Ureter (tissue), 1 donor: Measurements from ENCODE around the gene PLCB4. TPM values are rescaled to one million over a fixed set of nuclear protein-coding genes. Genes with fewer than 3 reads are reported as not detected.

Experiments used
- DNase-seq: peaks from one replicate; pipeline ENCODE4 v3.0.0-alpha.2; 2020; ENCODE audit warnings: low spot score
- total RNA-seq: library from RNA; stranded (reverse); gene quantifications from one replicate; pipeline ENCODE4 v1.2.4, GENCODE V29; 2023
- donor health status: DM: yes; HTN: yes; CAD: no.

PLCB4 gene
- total RNA-seq, 1 donor from 2014 or later = 22.9 TPM

DNA sequence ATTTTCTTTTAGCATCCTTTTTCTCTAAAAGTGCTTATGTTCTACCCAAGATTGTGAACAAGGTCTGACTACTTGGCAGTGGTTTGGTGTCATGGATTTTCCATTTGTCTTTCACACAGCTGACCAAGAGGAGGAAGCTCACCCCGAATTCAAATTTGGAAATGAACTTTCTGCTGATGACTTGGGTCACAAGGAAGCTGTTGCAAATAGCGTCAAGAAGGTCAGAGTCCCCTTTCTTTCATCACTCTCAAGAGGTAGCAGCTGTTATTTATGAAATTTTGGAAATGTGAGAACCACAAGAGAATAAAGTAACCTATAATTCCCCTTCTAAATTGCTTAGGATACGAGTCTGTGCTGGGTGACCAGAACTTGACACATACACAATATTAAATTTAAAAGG is 332.5 kb downstream of the PLCB4 start:
- no peak for DNase-seq

DNA sequence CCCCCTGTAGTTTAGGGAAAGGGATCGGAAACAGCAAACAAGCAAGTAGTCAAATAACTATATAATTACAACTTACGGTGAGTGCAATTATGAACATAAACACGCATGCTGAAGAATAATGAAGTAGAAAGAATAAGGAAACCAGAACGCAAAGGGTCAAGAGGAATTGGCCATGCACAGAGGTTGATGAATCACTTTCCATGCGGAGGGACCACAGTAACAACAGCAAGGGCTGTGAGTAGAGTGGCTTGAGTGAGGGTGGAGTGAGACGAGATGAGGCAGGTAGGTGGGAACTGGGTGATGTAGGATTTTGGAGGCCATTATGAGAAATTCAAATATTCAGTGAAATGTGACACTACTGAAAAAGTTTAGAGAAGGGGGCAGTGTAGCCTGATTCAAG is 333.3 kb downstream of the PLCB4 start:
- DNase-seq = no peak

DNA sequence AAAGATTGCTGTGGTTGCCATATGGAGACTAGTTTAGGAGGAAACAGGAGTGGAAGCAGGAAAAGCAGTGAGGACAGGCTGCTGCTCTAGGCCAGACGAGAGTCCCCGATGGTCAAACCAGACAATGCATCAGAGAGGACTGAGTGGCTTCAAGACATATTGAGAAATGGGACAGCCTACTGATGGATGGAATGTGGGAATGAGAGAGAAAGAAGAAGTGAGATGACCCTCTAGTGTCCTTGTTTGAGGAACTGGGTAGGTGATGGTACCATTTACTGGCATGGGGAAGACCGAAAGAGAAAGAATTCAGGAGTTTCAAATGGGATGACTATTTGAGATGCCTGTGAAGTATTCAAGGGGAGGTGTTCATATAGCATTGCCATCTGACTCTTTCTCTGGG is 333.7 kb downstream of the PLCB4 start:
- DNase-seq = no peak

DNA sequence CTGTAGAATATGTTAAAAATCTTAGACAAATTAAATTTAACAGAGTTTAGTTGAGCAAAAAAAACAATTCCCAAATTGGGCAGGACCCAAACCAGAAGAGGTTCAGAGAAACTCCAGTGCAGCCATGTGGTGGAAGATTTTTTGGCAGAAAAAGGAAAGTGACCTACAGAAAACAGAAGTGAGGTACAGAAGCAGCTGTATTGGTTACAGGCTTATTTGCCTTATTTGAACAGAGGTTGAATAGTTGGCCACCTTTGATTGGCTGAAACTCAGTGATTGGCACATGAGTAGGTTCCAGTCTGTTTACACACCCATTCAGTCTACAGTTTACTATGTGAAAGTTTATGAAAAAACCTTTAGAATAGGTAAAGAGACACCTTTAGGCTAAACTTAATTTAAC is 334.6 kb downstream of the PLCB4 start:
- no peak for DNase-seq

DNA sequence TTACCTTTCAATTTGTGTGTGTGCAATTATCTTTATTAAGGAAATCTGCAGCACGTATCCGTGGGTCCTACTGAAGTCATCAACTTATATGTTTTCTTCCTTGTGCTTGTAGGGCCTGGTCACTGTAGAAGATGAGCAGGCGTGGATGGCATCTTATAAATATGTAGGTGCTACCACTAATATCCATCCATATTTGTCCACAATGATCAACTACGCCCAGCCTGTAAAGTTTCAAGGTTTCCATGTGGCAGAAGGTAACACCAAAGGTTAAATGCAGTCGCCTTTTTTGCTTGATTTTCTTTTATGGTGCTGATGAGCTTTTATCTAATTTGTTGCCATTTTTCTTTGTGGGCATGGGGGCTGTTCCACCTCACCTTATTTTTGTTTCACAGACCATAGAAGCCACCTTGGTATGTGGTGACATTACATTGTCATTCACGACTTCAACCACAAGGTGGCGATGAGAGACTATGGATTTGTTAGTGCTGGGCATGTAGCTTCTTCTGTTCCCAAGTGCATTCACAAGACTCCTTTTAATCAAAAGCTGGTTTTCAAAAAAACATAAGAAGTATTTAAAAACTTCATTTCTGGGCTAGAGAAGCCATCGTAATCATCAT is 339.0 kb downstream of the PLCB4 start:
- peak; percentile 67 for DNase-seq

DNA sequence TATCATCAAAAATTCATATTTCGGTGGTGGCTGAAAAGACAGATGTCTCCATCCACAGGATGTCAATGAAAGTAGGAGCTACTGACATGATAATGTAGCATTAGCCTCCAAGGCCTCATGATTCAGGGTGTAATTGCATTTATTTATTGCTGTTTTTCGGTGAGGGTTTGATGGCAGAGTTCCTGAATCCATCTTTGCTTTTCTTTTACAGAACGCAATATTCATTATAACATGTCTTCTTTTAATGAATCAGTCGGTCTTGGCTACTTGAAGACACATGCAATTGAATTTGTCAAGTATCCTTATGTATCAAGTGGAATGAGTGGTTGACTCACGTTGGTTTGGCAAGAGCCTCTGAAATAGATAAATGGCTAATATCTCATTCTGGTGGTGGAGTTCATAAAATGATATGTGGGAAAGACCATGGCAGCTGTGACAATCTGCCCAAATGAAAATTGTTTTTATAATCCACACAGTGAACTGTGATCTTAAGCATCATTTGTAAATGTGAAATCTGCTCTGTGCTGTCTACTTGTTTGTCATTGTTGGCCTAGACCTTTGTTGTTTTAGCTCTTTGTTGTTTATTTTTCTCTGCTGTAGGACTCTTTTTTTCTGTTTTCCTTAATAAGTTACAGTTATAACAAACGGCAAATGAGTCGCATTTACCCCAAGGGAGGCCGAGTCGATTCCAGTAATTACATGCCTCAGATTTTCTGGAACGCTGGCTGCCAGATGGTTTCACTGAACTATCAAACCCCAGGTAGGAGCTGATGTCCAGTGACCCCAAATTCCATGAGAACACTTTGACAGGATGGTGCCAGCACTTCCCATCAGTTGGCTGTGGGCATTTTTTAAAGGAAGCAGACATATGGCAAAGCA is 339.8 kb downstream of the PLCB4 start:
- no peak for DNase-seq

DNA sequence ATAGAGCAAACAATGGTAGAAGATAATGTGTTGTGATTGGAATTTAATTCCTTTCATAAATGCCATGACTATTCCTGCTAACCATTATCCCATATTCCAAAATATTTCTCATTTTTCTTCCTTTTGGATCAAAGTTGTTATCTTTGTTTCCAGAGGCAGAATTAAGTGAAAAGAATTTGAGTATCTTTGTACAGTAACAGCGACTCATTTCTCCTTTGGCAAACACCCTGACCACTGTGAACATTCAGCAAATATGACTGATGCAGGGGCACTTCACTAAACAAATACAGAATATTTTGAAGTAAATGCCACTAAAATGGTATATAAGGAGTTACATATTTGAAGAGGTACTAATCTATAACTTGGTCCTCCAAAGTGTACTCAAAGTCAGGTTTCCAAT is 340.5 kb downstream of the PLCB4 start:
- DNase-seq = no peak

DNA sequence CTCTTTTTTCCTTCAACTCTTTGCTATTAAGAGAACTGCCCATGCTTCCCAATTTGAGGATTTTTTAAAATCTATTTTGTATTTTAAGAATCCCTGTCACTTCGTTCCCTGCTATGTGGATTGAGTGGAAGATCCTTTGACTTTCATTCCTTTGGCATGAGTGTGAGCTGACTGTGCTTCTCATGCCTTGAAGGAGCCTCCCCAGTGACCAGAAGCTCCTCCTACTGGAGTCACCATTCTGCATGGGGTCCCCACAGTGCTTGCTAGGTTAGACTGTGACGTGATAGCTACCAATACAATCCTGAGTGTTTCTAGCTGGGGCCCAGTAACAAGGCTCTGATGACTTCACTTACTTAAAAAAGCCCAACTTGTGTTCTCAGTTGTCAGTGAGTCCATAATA is 341.1 kb downstream of the PLCB4 start:
- no peak for DNase-seq

DNA sequence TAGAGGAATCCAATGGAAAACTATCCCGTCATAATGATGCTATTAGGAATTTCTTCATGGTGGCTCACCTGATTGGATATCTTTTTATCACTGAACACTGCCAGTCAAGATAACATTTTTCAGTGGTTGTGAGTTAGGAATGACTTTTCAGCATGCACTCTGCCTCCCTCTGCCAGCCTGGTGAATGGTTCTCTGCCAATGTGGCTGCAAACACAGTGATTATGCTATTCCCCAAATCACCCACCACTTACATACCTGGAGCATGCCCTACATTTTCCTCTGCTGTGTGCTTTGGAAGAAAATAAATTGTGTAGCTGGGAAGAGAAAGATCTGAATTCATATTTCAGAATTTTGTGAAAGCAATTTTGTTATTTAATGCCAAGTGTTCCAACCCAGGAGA is 342.9 kb downstream of the PLCB4 start:
- DNase-seq = no peak

DNA sequence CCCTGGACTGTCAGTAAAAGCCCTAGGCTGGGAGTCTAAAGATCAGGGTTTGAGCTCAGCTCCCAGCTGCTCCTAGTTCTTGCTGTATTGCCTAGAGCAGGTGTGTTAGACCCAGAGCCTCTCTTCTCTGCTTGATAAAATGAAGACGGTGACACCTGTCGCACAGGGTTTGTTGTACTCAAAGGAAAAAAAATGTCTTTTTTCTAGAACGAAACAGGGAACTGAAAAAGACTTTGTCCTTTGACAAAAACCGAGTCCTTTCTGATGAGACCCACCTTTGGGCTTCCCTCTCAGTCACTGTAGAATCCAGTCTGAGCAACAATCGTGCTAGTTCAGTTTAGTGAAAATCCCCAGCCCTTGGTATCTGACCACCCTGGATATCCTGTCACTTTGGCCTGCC is 343.4 kb downstream of the PLCB4 start:
- no peak for DNase-seq

DNA sequence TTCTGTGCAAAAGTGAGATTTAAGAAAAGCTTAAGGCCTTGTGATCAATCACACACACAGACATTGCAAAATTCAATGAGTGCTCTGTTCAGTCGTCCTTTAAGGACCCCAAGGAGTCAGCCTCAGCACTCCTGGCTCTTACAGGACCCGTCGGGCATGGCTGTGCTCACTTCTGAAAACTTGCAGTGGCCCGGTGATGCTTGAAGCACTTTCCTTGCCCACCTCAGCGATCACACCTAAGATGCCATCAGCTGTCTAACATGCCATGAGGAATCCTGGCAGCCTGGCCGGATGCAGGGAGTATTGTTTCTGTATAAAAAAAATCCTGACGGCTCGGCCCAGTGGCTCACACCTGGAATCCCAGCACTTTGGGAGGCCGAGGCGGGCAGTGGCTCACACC is 344.1 kb downstream of the PLCB4 start:
- DNase-seq = no peak

DNA sequence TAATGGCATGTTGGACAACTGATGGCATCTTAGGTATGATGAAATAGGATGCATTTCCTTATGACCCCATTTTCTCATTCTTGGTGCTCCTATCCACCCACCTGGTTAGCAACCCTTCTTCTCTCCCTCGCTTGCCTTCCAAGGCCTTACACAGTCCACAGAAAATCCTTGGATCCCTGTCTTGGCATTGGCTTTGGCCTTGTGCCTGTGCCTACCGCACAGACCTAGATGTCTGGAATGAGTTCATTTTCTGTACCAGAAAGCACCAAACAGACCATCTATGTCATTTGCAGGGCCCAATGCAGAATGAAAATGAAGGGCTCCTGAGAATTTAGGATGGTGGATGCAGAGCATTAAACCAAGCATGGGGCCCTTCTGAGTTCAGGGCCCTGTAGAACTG is 346.5 kb downstream of the PLCB4 start:
- DNase-seq = no peak

DNA sequence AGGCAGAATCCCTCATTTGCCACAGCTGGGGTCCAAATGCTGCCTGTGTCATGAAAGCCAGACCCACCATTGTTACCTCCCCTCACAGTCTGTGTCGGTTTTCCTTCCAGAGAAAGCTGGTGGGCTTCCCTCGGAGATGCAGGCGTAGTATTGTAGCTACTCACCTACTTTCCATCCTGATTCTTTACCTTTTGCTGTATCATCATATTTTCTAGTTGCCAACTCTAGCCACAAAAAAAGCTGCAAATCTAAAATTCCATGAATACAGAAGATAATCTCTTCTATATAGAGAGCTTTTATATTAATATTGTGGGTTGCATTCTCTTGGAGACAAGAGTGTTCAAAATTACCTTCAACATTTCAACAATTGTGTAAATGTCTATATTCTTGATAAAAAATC is 347.5 kb downstream of the PLCB4 start:
- DNase-seq = no peak

DNA sequence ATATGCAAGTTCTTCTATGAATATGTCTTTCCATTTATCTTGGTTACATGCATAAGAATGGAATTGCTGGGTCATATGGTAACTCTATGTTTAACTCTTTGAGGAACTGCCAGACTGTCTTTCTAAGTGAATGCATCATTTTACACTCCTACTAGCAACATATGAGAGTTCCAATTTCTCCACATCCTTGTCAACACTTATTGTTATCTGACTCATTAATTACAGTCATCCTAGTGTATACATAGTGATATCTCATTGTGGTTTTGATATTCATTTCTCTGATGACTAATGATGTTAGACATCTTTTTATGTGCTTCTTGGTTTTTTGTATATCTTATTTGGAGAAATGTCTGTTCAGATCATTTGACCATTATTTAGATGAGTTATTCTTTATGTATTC is 348.8 kb downstream of the PLCB4 start:
- no peak for DNase-seq

DNA sequence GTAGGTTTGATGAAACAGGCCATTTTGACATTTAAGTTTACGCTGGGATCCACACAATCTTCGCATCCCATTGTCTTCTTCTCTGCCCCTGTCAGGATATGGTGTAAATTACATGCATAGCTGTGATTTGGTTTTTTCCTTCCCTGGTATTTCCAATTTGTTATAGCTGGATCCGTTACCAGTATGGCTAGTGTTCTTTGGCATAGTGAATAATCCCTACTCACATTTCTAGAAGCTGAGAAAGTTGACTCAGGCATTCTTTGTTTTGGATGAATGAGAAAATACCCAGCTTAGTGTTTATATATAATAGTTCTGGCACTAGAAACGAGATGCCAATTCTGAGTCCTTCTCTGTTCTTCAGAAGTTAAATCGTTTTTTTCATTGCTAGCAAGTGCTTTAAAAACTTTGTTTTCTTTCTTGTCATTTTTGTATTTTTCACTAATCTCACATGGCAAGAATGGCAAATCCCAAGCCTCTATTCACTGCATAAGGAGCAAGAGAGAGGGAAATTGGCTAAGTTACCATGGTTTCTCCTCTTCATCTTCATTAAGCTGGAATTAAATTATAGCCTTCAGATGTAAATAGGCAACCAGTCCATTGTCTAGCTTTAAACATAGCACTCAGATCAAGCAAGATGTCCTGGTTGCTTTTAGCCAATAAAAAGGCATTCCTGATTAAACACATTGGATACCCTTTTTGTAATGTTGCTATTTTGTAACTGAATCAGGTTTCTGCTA is 353.6 kb downstream of the PLCB4 start:
- DNase-seq = no peak

DNA sequence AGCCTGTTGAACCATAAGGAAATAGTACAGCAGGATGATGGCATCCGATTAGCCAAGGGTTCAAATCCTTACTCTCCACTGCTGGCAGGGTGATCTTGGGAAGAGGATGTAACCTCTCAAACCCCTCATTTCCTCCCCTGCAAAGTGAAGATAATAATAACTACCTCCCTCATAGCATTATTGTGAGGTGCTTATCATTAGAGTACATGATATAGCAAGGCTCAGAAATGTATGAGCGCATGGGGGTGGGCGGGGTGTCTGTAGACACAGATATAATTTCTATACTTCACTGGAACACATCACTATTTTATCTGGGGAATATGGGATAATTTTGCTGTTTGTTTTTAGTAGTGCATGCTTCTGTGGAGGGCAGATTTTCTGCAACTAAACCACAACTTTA is 355.7 kb downstream of the PLCB4 start:
- DNase-seq = no peak

DNA sequence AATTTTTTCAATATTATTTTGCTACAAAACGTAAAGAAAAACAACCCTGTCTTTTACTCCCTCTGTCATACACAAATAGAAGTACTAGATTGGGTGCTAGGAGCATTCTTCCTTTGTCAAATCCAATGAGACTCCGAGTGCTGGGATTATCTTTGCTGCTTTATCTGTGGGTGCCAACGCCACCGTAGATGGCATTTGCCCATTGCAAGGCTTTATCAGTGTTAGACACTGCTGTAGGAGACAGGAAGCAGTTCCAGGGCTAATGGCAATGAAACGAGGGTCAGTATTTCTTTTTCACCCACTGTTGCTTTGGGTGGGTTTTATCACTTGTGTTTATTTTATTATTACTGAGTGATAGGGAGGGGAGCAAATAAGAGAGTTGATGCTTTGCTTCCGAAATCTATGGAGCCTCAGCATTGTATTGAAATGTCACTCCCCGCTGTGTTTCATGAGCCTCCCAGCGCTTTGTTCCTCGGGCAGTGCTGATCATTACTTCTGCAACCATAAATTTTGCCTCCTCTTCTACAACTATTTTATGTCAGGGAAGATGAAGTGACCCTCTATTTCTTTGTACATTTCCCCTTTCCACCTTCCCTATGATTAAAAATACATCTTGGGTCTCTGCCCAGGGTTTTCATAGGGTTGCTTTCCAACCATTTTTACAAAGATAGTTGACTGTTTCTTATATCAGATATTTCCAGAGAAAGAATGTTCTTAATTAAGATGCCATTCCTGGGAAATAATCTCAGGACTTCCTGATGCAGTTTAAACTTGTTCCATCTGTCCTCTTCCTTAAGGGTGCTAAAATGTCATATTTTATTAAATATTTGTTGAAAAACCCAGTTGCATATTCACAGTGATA is 358.8 kb downstream of the PLCB4 start:
- DNase-seq = no peak

DNA sequence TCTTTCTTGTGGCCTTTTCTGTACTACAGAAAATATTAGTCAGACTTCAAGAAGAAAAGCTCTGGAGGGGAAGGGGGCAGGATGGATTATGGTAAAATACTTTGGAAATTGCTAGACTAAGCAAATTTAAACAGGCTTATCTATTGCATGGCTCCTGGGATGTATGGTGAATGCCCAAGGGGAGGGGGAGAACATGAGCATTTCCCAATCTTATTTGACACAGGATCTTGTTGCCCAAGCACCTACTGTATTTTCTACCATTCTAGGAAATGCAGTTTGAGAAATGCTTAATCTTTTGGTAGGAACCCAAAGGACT is 359.4 kb downstream of the PLCB4 start:
- no peak for DNase-seq

DNA sequence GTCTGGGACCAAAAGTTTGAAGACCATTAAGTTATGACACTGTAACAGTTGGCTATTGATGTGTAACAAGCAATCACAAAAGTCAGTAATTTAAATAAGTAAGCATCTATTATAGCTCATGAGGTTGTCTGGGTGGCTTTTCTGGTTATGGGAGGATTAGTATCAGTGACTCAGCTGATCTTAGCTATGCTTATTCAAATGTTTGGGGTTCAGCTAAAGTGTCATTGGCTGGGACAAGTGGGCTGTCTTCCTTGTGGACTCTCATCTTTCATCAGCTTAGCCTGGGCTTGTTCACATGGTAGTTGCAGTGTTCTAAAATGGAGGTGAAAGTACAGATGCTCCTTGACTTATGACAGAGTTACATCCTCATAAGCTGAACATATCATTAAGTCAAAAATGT is 370.9 kb downstream of the PLCB4 start:
- no peak for DNase-seq

DNA sequence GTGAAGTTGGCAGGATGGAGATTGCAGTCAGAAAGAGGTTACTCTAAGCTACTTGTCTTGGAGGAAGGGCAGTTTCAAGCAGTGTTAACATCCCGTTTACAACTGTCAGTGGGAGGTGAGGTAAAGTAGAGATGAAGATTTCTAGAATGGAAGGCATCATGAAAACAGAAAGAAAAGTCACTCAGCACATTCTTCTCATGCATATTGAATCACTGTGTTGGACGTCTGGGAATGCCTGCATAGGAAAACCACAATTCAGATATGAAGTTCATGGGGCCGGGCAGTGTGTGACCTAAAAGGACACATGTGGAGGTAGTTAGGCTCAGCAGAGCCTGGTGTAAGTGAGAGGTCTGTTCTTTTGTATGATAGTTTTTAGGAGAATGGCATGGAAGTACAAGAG is 372.0 kb downstream of the PLCB4 start:
- no peak for DNase-seq

DNA sequence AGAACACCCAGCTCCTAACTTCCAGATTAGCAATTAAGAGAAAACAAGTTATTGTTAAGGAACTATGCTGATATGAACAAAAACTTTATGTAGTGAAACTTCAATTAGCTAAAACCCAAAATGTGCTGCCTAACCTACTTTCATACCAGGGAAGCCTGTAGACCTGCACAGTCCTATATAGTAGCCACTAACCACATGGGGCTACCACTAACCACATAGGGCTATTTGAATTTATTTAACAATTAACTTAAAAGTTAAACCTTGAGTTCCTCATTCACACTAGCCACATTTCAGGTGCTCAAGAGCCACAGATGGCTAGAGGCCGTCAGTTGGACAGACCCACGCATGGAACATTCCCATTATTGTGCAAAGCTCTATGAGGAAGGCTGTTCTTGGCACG is 373.1 kb downstream of the PLCB4 start:
- DNase-seq = no peak

DNA sequence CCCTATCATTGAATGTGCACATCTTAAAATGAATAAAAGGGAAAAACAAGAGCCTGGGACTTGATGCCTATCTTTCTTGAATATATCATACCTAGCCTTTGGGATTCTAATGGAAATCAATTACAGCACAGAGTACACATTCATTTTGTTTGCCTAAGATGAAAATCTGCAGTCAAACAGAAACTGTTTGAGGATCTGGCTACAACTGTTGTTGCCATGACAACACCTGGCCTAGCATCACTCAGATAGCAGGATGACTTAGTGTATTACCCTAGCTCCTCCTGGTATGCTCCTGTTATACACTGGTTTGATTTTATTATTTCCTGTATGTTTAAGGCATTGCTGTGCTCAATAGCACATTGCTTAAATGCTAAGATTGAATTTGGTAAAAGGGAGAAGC is 374.0 kb downstream of the PLCB4 start:
- DNase-seq = no peak
